Breast epithelium (tissue), 3 donors: ENCODE data around the gene RBM3.

Experiments used
- CTCF ChIP-seq, 3 donors: fragments of 450-650 bp; IDR thresholded peaks; one replicate each; pipeline ENCODE4 v1.5.1; 2016 to 2017; ENCODE audit warnings: antibody characterized with exemption in 3 of 3, mild to moderate bottlenecking in 3 of 3, moderate library complexity in 3 of 3
- POLR2A ChIP-seq: fragments of 450-650 bp; IDR thresholded peaks from one replicate; pipeline ENCODE4 v1.6.1; 2016; ENCODE audit warnings: antibody characterized with exemption, mild to moderate bottlenecking, moderate library complexity
- POLR2AphosphoS5 ChIP-seq, 3 donors: sonication (generic); formaldehyde crosslinking; IDR thresholded peaks; one replicate each; pipeline ENCODE4 v1.6.1; 2017; ENCODE audit warnings: antibody characterized with exemption in 3 of 3

DNA sequence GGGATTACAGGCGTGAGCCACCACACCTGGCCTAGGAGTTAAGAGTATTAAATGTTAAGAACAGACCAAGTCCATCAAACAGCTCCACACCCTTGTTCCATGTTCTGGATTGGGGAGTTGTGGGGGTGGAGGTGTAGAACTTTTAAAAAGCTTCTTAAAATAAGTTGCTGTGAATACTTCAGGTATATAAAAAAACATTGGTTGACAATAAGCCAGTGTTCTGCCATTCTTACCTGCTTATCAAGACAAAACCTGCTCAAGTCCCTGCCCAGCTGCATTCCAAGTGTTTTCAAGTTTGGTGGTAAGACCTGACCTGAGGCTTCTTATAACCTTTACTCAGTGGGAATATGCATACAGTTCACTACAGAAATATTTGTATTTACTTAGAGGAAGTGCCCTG is 6.4 kb downstream of the RBM3 start:
- TF ChIP-seq CTCF (IDR thresholded peaks at IDR 0.05): no peak
- no peak for TF ChIP-seq POLR2AphosphoS5 (IDR thresholded peaks at IDR 0.05)
- TF ChIP-seq POLR2A: no peak
